Lower leg skin (tissue), 3 donors: ENCODE data around the gene BUD31.

Source experiments
- CTCF ChIP-seq, 3 donors: fragments of 450-650 bp; IDR thresholded peaks; one replicate each; pipeline ENCODE4 v1.5.1; 2016; ENCODE audit warnings: antibody characterized with exemption in 3 of 3, mild to moderate bottlenecking in 3 of 3, moderate library complexity in 2 of 3
- POLR2A ChIP-seq, 2 donors: fragments of 450-650 bp; IDR thresholded peaks; one replicate each; pipeline ENCODE4 v1.6.1; 2016 to 2017; ENCODE audit warnings: antibody characterized with exemption in 2 of 2, mild to moderate bottlenecking in 1 of 2, moderate library complexity in 1 of 2

- TF ChIP-seq CTCF (IDR thresholded peaks at IDR 0.05) (no peak), POLR2A (IDR thresholded peaks at IDR 0.05) (no peak)
These were observed 21.0 kb downstream of the BUD31 start for GRCh38 chr7:99429756-99430155.
